KBM-7 (cell line): ENCODE measurements around the gene GLIS1.

Source experiments
- DNase-seq: peaks from one replicate; pipeline ENCODE4 v3.0.0-alpha.2; 2015
- in situ Hi-C: fragments of 300-500 bp; cut with MboI; formaldehyde crosslinking; loops from 2 replicates; pipeline ENCODE4 v1.14.3; 2020; ENCODE audit warnings: low sequenced_read_pairs, low pct_unique_long_range_greater_than_20kb, mixed read lengths

The GLIS1 gene

DNA sequence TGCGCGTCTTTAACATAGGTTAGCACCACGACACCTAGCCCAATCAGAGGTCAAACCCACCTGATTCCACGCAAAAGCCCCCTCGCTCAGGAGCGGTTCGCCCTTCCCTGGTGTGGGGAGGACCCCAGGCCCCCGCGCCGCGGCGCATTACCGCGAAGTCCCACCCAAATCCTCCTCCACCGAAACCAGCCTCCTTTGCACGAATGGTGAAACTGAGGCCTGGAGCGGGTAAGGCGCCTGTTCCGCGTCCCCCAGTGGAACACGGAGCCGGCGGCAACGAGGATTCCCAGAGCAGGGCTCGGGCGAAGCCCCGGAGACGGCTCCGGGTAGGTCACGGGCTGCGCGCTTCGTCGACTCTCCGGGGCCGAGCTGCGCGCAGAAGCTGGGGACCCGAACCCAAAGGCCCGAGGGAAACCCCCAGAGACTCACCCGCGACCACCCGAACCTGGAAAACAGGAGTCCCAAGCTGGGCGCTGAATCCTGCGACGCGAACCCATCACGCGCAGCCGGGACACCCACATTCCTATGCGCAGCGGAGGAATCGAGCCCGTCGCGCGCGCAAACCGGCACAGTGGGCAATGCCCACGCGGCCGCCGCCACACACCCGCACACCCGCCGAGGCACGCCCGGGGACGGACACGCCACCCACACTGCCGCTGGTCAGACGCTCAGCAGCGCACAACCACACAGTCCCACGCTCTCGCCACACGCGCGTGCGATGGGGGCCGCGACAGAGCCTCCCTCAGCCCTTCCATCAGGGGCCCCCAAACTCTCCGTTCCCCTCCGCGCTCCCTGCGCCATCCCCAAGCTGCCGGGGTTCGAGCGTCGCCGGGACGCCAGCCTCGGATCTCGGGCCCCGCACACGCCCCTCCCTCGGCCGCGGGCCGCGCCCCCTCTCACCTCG is 507 bp downstream of the GLIS1 start:
- in situ Hi-C loops = no loop called here
- DNase-seq = no peak

DNA sequence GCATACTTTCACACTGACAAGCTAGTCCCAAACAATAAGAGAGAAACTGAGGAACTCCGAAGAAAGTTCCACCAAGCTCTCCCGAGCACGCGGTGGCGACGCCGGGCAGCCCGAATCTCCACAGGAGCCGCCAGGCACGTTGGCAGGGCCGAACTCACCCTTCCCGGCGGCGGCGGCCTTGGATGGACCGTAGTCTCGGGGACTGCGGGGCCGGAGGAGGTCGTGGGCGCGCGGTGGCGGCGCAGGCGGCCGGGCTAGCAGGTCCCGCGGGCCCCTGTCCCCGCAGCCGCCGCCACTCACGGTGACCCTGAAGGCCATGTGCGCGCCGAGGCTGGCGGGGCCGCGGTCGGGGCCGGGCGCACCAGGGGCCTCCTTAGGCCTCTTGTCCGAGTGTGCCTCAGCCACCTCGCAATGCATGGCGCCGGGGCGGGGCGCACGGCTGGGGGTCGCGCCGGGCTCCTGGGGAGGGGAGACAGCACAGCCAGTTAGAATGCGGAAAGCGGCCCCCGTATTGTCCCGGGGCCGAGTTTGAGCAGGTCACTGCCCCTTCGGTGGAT is 1.2 kb downstream of the GLIS1 start:
- in situ Hi-C loops = no loop called here

DNA sequence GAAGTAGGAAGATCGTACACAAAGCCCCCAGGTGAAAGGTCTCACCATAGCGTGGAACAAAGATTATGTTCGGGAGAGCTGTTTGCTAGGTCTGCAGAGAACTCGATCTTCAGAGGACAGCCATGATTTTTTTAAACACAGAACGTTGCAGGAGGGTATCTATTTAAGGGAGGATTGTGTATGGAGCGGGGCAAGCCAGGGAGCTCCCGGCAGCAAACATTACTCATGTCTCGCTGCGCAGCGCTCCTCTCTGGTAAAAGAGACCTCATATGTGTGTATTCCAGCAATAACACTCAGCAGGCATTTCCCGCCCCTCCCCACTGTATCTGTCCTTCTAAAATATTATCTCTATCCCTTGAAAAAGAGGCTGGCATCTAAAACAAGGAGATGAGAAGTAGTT is 2.7 kb downstream of the GLIS1 start:
- in situ Hi-C loops = no loop called here
- no peak for DNase-seq

More for the DNA sequence above, 1.2 kb downstream of the GLIS1 start:
- no peak for DNase-seq

DNA sequence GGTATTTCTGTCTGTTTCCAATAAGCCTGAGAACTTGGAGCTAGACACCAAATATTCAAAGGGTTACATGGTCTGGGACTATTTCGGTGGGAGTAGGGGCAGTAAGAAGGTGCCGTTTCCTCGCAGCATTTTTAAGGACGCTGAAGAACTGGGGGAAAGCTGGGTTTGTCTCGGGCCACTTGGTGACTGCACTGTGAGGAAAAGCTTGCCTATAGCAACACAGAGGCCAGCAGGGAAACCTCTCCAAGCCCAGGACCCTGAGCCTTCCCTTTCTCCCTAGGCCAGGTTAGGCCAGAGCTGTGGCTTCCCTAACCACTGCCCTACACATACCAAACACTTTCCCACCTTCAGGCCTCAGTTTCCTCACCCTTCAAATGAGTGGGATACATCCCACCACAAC is 3.3 kb downstream of the GLIS1 start:
- in situ Hi-C loops = no loop called here
- DNase-seq = no peak

DNA sequence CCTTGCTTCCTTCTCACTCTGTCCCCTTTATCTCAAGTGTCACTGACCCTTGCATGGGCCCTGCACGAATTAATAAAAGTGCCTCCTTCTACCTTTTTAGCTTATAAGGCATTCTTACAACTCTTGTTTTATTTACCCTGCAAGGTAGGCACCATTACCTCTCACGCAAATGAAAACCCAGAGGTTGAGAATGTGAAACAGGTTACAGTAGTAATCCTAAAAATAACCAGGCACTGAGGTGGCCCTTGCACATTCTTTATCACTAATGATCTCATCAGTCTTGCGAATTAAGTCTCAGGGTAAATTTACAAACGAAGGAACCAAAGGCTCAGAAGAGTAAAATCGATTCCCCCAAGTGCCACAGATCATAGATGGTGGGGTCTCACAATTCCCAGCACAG is 3.7 kb downstream of the GLIS1 start:
- in situ Hi-C loops = no loop called here
- DNase-seq = no peak

DNA sequence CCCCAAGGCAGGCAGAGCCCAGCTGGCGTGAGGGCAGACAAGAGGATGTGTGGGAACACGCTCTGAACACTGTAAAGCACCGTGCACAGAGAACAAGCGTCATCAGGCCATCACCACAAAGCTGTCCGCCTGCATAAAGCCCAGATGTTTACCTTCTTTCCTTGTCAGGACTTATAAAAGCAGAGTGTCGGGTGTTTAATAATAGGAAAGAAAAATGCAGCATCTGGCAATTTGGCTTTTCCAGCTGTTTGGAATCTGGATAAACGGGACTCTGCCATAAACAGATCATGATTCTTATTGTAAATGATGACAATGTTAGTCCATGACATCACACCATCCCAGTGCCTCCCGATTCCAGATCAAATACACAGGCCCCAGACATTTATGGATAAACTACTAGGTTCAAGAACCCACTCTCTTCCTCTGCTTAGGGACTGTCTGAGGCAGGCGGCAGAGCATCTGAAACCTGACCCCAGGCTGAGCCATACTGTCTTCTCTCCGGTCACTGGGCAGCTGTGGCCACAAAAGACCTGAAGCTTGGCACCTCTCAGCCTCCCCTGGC is 4.2 kb downstream of the GLIS1 start:
- no peak for DNase-seq
- in situ Hi-C loops = no loop called here

DNA sequence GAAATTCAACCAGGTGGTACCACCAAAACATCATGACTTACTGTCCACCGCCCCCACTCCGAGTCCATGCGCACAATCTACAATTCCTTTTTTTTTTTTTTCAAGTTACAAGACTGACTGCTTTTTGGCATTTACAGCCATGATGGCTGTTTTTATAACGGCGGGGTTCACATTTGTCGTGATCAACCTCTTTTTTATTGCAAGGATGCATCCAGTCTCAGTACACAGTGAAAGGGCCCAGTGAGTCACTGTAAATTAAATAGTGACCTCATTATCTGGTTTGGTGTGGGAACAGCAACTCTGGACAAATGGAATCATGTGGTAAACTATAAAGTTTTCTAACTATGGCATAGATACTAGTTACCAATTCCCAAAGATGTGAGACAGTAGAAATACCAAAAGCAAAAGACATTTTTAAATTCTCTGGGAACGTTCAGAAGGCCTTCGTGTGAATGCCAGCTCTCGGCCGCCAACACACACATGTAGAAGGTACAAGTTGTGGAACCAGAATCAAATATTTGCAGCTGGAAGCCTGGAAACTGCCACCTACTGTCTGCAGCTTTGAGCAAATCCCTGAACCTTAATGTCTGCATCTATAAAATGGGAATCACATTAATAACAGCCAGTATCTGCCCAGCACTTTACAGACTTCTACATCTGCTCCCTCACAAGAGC is 4.9 kb downstream of the GLIS1 start:
- no peak for DNase-seq
- in situ Hi-C loops = no loop called here

DNA sequence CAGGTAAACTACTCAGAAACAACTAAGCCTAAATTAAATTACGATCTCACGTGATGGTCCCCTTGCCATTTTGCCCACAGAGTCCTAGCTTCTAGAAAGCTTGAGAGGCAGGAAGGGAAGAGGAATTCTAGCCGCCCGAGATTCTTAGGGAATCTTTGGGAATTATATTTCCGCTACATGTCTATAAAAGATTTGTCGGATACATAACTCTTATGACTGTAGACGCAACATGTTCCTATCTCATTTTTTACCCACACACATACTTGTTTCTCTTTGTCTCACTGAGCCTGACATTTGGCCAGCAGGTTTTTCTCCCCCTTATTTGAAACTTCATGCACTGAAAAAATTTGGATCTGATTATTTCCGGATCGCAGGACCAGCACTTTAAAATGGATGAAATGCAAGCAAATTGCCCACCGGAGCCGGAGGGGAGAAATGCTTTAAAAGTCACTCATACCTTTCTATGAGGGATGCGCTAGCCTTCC is 5.5 kb downstream of the GLIS1 start:
- no peak for DNase-seq
- in situ Hi-C loops = no loop called here

DNA sequence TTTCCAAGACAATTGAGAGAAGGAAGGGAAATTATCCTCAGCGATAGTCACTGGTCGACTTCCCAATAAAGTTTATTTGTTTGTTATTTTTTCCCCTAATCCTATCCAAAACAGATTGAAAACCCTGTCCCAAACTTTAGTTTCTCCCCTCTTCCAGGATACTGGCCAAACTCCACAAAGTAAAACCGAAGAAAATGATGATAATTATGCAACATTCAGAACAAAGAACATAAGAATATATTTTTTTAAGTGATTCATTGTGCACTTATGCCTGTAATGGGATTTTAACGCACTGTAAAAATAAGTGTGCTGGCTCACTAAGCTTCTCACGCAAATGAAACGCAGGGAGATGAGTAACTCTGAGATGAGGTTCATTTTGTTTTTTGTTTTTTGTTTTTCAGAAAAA is 6.0 kb downstream of the GLIS1 start:
- in situ Hi-C loops = no loop called here
- no peak for DNase-seq

DNA sequence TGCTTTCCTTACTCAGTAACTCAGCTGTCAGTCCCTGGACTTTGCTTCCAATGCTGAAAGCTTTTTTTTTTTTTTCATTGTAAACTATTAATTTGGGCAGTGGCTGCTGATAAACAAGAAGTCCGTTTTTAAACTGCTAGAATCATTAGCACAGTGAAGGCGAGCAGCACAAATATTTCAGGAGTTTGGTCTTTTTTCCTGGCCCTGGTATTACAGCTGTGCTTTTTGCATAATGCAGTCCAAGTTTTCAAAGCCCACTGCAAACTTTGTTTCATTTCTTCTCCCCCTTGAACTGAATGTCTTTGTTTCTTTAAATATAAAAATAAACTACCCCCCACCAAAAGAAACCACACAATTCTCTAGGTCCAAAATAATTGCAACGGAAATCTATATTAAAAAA is 6.6 kb downstream of the GLIS1 start:
- in situ Hi-C loops = no loop called here
- DNase-seq = no peak

DNA sequence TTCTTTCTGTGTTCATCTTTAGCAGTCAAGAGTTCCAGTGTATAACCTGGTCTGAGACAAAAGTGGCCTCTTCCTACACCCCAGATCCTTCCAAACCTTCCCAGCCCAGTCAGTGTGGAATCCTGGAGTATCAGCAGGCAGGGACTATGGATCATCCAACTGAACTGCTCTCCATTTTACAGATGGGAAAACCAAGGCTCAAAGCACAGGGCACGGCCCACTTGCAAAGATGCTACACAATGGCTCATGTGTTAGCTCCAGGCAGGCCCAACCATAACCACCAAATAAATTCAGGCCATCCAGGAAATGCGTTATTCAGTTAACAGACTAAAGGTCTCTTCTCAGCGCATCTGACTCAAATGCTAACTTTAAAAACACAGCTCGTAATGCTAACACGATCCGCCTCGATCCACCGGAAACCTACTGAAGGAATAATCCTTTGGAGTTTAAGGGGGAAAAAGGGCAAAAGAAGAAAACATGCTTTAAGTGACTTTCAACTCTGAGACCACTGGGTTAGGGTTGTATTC is 7.1 kb downstream of the GLIS1 start:
- DNase-seq = no peak
- in situ Hi-C loops = no loop called here

DNA sequence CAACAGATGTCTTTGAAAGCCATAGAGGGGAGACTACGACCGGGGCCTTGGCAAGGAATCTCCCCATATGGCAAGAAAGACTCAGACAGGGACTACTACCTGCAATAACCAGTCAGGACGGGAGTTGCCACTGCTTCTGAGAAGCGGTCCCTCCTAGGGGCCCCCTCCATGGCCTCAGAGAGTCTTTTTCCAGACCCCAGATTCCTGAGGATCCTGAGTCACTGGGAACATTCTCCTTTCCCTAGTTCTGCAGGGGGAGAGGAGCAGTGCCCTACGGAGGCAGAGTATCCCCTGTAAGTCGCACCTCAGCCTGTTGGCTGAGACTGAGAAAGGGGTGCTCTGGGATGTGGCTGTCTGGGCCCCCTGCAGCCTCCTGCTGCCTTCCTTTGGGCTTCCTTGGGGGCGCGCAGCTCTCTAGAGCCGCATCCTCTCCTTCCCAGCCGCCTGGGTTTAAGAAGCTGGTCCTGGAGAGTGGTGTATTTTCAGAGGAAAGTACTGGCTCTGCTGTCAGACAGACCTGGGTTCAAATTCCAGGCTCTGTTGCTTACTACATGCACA is 7.8 kb downstream of the GLIS1 start:
- in situ Hi-C loops = no loop called here
- no peak for DNase-seq

DNA sequence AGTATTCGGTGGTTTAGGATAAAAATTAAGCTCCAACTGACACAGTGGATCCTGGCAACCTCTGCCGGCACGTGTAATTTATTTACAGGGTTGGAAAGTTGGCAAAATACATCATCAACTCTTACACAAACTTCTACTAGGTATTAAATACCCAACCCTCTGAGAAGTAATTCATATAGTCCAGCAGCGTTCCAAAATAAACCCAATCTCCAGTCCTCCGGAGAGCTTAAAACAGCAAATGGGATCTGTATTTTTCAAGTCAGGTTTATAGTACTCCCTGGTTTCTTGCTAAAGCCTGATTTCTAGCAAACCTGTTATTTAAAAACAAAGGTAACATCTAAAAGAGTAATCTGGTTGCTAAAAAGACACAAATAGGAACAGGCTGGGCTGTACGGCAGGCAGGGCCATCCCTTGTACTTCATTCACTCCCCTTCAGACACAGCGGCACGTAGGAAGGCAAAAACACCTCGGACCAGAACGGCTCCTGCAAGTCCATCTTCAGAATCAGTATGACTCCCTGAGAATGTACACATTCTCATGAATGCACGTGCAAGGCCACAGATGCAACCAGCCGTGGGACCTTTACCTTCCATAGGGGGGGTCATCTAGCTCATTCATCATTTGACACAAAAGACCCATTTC is 8.6 kb downstream of the GLIS1 start:
- no peak for DNase-seq
- in situ Hi-C loops = no loop called here

DNA sequence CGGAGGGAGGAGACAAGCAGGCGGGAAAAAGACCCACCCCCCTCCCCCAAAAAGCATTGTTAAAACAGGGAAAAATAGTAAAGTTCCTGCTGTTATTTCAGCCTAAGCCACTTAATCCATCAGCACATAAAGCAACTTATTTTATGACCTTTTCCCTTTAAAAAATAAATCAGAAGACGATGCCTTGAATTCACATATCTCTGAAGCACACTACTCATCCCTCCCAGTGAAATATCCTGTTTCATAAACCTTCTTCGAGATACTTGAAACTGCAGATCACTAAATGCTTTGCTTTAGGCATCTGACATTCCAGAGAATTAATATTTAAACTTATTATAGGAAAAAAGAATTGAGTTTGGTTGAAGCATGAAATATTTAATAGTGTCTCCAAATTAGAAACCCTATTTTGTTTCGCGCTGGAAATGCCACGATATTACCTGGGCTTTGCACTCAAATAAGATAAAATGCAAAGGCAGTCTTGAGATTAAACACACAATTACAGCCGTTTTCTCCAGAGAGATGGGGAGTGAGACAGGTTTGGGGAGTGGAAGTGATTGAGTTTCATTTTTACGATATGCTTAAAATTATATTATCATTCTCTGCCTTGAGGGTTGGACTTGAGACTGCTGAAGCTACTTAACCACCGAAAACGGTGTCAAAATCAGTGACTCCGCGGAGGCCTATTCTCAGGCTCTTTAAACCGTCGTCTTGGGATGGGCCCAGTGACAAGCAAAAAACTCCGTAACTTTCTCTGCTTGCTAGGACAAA is 9.3 kb downstream of the GLIS1 start:
- in situ Hi-C loops = no loop called here
- DNase-seq = no peak

DNA sequence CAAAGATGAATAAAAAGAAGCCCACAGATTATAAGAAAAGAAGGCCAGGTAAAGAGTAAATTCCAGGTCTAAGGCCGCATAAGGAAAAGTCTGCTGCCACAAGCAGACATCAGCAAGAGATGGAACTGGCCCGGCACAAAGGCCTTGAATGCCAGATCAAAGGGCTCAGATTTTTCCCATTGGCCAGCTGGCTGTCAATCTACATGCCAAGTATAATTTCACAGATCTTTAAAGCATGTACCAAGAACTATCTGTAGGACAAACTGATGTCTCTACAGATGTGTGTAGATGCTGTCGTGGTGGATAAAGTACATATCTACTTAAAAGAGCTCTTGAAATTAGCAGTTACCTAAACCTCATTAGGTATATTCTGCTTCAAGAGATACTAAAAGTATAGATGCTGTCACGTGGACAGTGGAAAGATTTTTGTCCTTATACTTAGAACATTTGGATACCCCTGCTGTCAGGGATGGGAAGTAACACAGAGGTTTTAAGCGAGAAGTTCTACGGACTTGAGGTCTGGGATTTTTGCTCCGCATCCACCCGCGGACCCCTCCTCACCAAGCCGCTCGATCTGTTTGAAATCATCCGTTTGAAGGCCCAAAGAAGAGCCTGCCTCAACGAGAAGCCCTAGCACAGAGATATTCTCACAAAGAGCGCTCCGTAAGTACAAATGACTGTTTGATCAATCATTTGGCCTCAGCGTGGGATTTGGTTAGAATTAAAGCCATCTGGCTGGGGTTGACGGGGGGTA is 10.1 kb downstream of the GLIS1 start:
- no peak for DNase-seq
- in situ Hi-C loops = no loop called here

DNA sequence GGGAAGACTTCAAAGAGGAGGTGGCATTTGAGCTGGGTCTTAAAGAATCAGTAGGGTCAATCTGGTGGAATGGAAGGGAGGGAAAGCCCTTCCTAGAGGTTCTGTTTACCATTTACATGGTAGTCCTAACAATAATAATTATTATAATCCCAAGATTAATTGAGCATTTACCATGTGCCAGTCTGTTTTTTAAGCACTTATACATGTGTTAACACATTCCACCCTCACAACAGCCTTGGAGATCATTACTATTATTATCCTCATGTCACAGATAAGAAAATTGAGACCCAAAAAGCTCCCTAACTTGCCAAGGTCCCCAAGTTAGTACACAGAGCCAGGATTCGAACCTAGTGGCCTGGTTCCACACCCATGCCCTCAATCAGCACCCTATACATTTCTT is 10.8 kb downstream of the GLIS1 start:
- in situ Hi-C loops = no loop called here
- DNase-seq = no peak

DNA sequence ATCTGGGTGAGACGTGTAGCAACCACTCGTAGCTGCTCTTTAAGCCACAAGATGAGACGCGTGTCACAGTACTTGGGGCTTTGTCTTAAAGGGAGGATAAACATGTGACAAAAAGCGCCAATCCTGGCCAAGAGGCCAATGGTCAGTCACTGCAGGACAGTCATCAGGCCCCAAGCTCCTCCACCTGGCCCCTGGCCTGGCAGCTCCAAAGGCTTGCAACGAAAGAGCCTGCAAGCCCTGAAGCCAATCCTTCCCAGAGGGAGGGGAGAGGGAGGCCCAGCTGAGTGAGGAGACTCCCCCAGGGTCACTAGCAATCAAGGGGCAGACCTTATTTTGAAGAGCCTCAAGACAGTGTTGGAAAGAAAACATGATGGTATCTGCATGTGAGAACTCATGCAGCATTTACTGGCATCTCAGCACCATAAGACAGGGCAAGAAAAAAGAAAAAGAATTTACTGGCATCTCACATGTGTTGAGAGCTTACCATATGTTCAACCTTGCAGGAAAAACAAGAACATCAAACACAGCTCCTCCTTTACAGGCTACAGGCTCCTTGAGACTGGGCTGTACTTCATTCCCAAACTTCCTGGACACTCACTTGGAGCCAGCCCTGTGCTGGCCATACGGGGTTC is 11.4 kb downstream of the GLIS1 start:
- no peak for DNase-seq
- in situ Hi-C loops = no loop called here
